ENCODE measurements around the gene FUBP1.

- TF ChIP-seq CTCF (IDR thresholded peaks at IDR 0.05; ENCODE audit: low read depth, low read length), result no peak
- TF ChIP-seq MAX (IDR thresholded peaks at IDR 0.05; ENCODE audit: low read depth, low read length), result no peak
These were observed 73.3 kb downstream of the FUBP1 start for GRCh38 chr1:77905603-77906002.
